Measurements from ENCODE around the gene RECQL5. TPM values are rescaled to one million over a fixed set of nuclear protein-coding genes. Genes with fewer than 3 reads are reported as not detected.

Gene RECQL5
- total RNA-seq, 1 donor from 2014 or later = 18.7 TPM

DNA sequence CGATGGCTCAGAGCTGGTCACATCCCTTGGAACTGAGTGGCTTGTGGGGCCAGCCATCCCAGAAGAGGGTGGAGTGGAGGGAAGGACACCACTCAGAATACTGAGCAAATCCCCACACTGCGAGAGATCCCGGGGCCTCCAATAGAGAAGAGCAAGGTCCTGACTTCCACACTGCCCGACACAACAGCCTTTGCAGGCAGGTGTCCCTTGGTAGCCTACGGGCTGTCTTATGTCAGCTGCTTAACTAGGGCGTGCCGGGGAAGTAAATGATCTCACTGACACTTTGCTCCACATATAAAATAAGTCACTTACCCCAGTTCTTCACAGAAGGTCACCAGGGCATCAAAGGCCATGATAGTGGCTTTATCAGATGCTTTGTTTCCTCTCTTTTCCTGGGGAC lies 16.1 kb downstream of the RECQL5 start:
- Histone ChIP-seq H3K36me3 (ENCODE audit: control insufficient read depth, insufficient read depth, low read length) (peaks cover 5% of the 10 kb centered on the region), H3K27me3 (ENCODE audit: control insufficient read depth, insufficient read depth, low read length) (no peaks in the 10 kb centered on the region), H3K4me3 (ENCODE audit: low read depth, low read length) (no peak overlapping the region)
- TF ChIP-seq, protein P1, sequence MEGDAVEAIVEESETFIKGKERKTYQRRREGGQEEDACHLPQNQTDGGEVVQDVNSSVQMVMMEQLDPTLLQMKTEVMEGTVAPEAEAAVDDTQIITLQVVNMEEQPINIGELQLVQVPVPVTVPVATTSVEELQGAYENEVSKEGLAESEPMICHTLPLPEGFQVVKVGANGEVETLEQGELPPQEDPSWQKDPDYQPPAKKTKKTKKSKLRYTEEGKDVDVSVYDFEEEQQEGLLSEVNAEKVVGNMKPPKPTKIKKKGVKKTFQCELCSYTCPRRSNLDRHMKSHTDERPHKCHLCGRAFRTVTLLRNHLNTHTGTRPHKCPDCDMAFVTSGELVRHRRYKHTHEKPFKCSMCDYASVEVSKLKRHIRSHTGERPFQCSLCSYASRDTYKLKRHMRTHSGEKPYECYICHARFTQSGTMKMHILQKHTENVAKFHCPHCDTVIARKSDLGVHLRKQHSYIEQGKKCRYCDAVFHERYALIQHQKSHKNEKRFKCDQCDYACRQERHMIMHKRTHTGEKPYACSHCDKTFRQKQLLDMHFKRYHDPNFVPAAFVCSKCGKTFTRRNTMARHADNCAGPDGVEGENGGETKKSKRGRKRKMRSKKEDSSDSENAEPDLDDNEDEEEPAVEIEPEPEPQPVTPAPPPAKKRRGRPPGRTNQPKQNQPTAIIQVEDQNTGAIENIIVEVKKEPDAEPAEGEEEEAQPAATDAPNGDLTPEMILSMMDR (IDR thresholded peaks at IDR 0.05; ENCODE audit: insufficient read depth, low read length, poor library complexity, severe bottlenecking) = no peak
- DNase-seq (ENCODE audit: low read depth) = no peak

GRCh38 chr17:75649687-75650086 lies 17.3 kb downstream of the RECQL5 start:
- TF ChIP-seq, protein P1 (IDR thresholded peaks at IDR 0.05; ENCODE audit: insufficient read depth, low read length, poor library complexity, severe bottlenecking) = no peak
- no peak overlapping the region for H3K4me3 ChIP-seq (ENCODE audit: low read depth, low read length)
- DNase-seq (ENCODE audit: low read depth) = no peak
- H3K36me3 ChIP-seq (ENCODE audit: control insufficient read depth, insufficient read depth, low read length) = peaks cover 5% of the 10 kb centered on the region
- H3K27me3 ChIP-seq (ENCODE audit: control insufficient read depth, insufficient read depth, low read length) = no peaks in the 10 kb centered on the region

- no peak overlapping the region for H3K4me3 ChIP-seq (ENCODE audit: low read depth, low read length)
These were observed 19.0 kb downstream of the RECQL5 start for GRCh38 chr17:75647921-75648320.

GRCh38 chr17:75647061-75647460 lies 19.9 kb downstream of the RECQL5 start:
- no peak overlapping the region for H3K4me3 ChIP-seq (ENCODE audit: low read depth, low read length)
- no peaks in the 10 kb centered on the region for H3K27me3 ChIP-seq (ENCODE audit: control insufficient read depth, insufficient read depth, low read length)
- TF ChIP-seq, protein P1 (IDR thresholded peaks at IDR 0.05; ENCODE audit: insufficient read depth, low read length, poor library complexity, severe bottlenecking) = no peak
- DNase-seq (ENCODE audit: low read depth) = no peak
- peaks cover 5% of the 10 kb centered on the region for H3K36me3 ChIP-seq (ENCODE audit: control insufficient read depth, insufficient read depth, low read length)

More at GRCh38 chr17:75647921-75648320, 19.0 kb downstream of the RECQL5 start:
- DNase-seq (ENCODE audit: low read depth) = no peak
- peaks cover 5% of the 10 kb centered on the region for H3K36me3 ChIP-seq (ENCODE audit: control insufficient read depth, insufficient read depth, low read length)
- no peaks in the 10 kb centered on the region for H3K27me3 ChIP-seq (ENCODE audit: control insufficient read depth, insufficient read depth, low read length)
- TF ChIP-seq, protein P1 (IDR thresholded peaks at IDR 0.05; ENCODE audit: insufficient read depth, low read length, poor library complexity, severe bottlenecking) = no peak

DNA sequence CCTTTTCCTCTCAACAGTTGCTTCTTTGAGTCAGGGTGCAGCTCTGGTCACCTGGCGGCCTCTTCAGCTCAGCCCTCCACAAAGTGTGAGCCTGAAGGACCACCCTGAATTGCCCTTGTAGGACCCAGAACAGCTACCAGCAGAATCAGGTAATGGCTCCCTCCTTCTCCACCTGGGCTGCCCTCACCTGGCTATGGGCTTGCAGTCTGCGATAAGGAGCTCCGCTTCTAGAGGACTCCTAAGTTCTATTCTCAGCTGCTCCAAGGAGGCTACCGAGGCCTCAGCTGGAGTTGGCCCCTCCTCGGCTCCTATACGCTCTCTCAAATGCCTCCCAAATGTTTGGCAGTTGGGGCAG lies 20.3 kb downstream of the RECQL5 start:
- H3K36me3 ChIP-seq (ENCODE audit: control insufficient read depth, insufficient read depth, low read length) = peaks cover 5% of the 10 kb centered on the region
- no peak for DNase-seq (ENCODE audit: low read depth)
- TF ChIP-seq, protein P1 (IDR thresholded peaks at IDR 0.05; ENCODE audit: insufficient read depth, low read length, poor library complexity, severe bottlenecking) = no peak

GRCh38 chr17:75645889-75646637 lies 20.9 kb downstream of the RECQL5 start:
- DNase-seq (ENCODE audit: low read depth) = peak; percentile 86
- peaks cover 5% of the 10 kb centered on the region for H3K36me3 ChIP-seq (ENCODE audit: control insufficient read depth, insufficient read depth, low read length)

More for the DNA sequence above, 20.3 kb downstream of the RECQL5 start:
- H3K27me3 ChIP-seq (ENCODE audit: control insufficient read depth, insufficient read depth, low read length) = no peaks in the 10 kb centered on the region
- no peak overlapping the region for H3K4me3 ChIP-seq (ENCODE audit: low read depth, low read length)

More at GRCh38 chr17:75645889-75646637, 20.9 kb downstream of the RECQL5 start:
- TF ChIP-seq, protein P1 (IDR thresholded peaks at IDR 0.05; ENCODE audit: insufficient read depth, low read length, poor library complexity, severe bottlenecking) = no peak
- Histone ChIP-seq H3K4me3 (ENCODE audit: low read depth, low read length) (no peak overlapping the region), H3K27me3 (ENCODE audit: control insufficient read depth, insufficient read depth, low read length) (no peaks in the 10 kb centered on the region)
